Ecto neural progenitor cell (in vitro differentiated cells): Measurements from ENCODE around the gene DNMT1.

Experiments
- DNase-seq: peaks from one replicate; pipeline ENCODE4 v3.0.0-alpha.2; 2018; ENCODE audit warnings: low spot score

The DNMT1 gene

DNA sequence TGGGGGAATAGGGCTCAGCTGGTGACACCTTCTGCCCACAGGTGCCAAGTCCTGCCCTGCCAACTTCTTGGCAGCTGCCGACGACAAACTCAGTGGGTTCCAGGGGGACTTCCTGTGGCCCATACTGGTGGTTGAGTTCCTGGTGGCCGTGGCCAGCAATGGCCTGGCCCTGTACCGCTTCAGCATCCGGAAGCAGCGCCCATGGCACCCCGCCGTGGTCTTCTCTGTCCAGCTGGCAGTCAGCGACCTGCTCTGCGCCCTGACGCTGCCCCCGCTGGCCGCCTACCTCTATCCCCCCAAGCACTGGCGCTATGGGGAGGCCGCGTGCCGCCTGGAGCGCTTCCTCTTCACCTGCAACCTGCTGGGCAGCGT lies 81.2 kb downstream of the DNMT1 start:
- no peak for DNase-seq

- DNase-seq, result peak; percentile 71
Measured at GRCh38 chr19:10112895-10113591, 81.7 kb downstream of the DNMT1 start.

DNA sequence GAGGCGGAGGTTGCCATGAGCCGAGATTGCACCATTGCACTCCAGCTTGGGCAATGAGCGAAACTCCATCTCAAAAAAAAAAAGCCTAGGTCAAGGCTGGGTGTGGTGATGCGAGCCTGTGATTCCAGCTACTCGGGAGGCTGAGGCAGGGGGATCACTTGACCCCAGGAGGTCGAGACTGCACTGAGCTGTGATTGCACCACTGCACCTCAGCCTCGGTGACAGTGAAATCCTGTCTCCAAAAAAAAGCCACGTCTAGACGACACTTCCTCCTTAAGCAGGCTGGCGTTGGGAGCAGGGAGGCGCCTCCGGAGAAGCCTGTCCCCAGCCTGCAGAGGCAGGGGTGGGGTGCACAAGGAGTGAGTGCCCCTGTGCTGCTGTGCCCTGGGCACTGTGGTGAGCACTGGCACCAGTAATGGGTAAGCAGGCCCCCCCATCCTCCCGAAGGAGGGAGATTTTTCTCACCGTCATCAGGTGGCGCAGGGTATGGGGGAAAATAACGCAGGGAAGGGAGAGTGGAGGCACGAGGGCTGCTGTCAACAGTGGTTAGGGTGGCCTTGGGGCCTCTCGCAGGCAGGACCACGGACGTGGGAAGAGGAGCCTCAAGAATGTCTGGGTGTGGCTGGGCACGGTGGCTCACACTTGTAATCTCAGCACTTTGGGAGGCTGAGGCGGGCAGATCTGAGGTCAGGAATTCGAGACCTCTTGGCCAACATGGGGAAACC lies 82.6 kb downstream of the DNMT1 start:
- DNase-seq, result no peak

- DNase-seq, result no peak
Measured at GRCh38 chr19:10111405-10111811, 83.3 kb downstream of the DNMT1 start, which contains the start of gene P2RY11. Gene P2RY11 (plus strand): TSS chr19:10111693. CDS start chr19:10111722, 29 bp downstream.

DNA sequence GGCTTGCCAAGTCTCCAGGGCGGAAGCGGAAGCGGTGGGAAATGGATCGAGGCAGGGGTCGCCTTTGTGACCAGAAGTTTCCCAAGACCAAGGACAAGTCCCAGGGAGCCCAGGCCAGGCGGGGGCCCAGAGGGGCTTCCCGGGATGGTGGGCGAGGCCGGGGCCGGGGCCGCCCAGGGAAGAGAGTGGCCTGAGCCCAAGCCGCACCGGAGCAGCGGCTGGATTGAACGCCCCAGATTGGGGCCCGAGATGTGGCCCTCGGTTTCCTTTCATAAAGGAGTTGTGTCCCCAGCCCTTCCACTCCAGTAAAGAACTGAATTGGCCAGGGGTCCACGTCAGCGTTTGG lies 83.8 kb downstream of the DNMT1 start:
- DNase-seq, result no peak

GRCh38 chr19:10110076-10110971 lies 84.4 kb downstream of the DNMT1 start:
- DNase-seq, result no peak

DNA sequence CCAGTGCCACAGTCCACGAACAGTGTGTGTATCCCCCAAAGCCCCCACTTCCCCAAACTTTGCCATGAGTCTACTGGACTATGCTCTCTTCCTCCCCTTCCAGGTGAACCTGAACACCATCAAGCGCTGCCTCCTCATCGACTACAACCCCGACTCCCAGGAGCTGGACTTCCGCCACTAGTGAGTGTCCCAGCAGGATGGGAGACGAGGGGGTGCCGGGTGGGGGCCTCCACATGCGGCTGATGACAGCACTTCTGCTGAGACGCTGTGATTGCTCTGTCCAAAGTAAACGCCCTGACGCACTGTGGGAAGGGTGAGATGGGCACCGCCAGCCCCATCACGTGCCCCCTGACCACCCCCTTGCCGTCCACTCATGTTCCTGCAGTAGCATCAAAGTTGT lies 85.2 kb downstream of the DNMT1 start:
- DNase-seq, result no peak

GRCh38 chr19:10107817-10108367 lies 86.9 kb downstream of the DNMT1 start:
- DNase-seq, result no peak

DNA sequence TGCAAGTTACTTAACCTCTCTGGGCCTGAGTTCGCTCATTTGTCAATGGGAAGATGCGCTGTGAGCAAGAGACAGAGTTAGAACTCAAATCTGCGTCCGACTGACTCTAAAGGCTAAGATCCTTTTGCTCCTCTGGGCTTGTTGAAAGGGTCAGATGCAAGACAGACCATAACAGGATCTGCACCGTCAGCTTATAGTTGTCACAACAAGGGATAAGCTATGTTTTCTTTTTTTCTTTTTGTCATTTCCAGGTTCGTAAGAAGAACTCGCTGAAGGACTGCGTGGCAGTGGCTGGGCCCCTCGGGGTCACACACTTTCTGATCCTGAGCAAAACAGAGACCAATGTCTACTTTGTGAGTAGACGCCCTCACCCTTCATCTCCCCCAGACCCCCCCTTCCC lies 87.5 kb downstream of the DNMT1 start:
- no peak for DNase-seq

DNA sequence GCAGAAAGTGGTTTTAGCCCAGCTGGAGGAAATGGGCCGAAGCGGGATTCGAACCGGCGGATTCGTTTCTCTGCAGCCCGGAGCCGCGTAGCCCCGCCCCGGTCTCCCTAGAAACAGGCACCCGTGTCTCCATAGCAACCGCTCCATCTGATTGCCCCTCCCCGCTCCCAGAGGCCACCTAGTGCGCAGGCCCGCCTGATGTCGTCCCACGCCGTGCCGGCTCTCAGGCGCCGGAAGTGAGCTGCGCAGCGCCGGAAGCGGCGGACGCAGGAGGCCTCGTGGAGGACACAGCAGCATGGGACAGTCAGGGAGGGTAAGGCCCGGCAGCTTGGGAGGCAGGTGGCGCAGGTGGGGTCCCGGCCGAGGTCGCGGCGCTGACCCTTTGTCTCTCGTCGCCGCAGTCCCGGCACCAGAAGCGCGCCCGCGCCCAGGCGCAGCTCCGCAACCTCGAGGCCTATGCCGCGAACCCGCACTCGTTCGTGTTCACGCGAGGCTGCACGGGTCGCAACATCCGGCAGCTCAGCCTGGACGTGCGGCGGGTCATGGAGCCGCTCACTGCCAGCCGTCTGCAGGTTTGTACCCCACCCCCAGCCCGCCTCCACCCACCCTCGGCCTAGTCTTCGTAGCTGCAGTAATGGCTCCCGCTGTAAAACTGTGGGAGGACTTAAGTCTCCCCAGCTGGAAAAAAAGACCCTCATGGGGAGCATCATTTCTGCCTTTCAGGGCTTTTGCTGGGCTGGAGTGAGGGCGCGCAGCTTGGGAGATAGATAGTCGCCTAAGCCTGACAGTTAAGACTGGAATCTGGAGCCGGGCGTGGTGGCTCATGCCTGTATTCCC lies 88.4 kb downstream of the DNMT1 start, which contains the start of gene PPAN:
TSS of gene PPAN (plus strand) at position 263 of the 837 bp plus-strand sequence. CDS start at position 296, 33 bp downstream.
- DNase-seq, result peak; percentile 98

GRCh38 chr19:10105509-10106099 lies 89.1 kb downstream of the DNMT1 start:
- DNase-seq, result no peak

- no peak for DNase-seq
Measured at GRCh38 chr19:10104665-10105508, 89.9 kb downstream of the DNMT1 start.

- DNase-seq, result no peak
Measured at GRCh38 chr19:10104130-10104513, 90.6 kb downstream of the DNMT1 start.

DNA sequence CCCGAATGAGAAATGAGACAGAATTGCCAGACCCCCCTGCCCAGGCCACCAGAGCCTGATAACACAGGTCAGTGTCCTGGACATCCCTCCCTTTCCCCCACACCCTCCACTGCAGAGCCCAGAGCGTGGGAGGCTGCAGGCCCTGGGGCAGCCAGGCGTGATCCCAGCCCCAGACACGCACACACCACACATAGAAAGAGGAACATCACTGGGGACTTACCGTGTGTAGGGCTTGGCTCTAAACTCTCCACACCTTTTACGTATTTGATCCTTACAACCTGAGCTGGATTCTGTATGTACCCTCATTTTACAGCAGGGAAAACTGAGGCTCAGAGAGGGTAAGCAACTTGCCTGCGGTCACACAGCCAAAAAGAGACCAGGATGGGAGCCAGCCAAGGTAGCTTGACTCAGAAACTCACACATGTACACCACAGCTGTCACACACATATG lies 91.9 kb downstream of the DNMT1 start:
- no peak for DNase-seq

DNA sequence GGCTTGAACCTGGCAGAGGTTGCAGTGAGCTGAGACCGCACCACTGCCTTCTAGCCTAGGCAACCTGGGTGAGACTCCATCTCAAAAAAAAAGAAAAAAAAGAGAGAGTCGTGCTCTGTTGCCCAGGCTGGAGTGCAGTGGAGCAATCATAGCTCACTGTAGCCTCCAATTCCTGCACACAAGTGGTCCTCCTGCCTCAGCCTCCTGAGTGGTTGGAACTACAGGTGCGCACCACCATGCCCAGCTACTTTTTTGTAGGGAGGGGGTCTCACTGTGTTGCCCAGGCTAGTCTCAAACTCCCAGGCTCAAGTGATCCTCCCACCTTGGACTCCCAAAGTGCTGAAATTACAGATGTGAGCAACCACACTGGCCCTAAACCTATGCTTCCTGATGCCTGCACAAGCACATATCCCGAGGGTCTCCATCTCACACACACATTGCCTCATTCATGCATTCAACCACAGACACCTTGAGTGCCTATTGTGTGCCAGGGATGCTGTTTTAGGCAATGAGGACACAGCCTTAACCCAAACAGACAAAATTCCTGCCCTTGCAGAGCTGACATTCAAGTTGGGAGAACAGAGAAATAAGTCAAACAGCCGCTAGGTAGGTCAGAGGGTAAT lies 94.5 kb downstream of the DNMT1 start:
- no peak for DNase-seq

DNA sequence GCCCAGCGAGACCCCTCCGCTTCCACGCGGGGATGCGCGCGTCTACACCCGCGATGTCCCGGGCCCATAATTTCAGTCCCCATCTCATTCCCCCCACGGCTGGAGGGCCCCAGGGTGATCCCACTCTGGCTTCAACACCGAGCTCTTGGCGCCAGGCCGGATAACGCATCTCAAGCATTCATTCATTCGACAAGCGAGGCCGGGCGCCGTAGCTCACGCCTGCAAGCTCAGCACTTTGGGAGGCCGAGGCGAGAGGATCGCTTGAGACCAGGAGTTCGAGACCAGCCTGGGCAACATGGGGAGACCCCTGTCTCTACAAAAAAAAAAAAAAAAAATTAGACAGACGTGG lies 98.2 kb downstream of the DNMT1 start:
- DNase-seq, result peak; percentile 50

GRCh38 chr19:10095948-10096614 lies 98.7 kb downstream of the DNMT1 start:
- peak; percentile 92 for DNase-seq

GRCh38 chr19:10095622-10095947 lies 99.2 kb downstream of the DNMT1 start:
- no peak for DNase-seq
